ENCODE data around the gene KHDC1. TPM values are rescaled to one million over a fixed set of nuclear protein-coding genes. Genes with fewer than 3 reads are reported as not detected.

The KHDC1 gene
- total and polyA plus RNA-seq, 2 donors (not counting 1 experiment from before 2014, with no cell fraction given) = 2.6 to 3.5 TPM

- DNase-seq = no peak
- Histone ChIP-seq H3K79me2 (ENCODE audit: control insufficient read depth, insufficient read depth, low read length) (no peaks in the 10 kb centered on the region), H3K27ac (ENCODE audit: low read length in 2 of 2) (no peak within 1 kb of the TSS), H3K9ac (ENCODE audit: low read length) (no peak within 1 kb of the TSS), H3K4me2 (replicated peaks; ENCODE audit: low read depth, low read length, poor library complexity, severe bottlenecking) (no peak within 1 kb of the TSS), H2AFZ (ENCODE audit: insufficient read depth, low read depth, low read length, poor library complexity, severe bottlenecking) (no peak within 1 kb of the TSS), H3K27me3 (replicated peaks in 1 of 4; ENCODE audit: control extremely low read depth in 1 of 4, control insufficient read depth in 3 of 4, insufficient read depth in 4 of 4, low read length in 3 of 4) (no peaks in the 10 kb centered on the region), H3K4me3 (ENCODE audit: control extremely low read depth in 1 of 5, extremely low read depth in 1 of 5, insufficient read depth in 1 of 5, low read depth in 2 of 5, low read length in 4 of 5) (no peak within 1 kb of the TSS), H3K9me3 (ENCODE audit: control extremely low read depth in 1 of 3, control insufficient read depth in 2 of 3, insufficient read depth in 1 of 3, low read length in 2 of 3) (no peaks in the 10 kb centered on the region), H3K4me1 (ENCODE audit: control insufficient read depth in 2 of 2, insufficient read depth in 2 of 2, low read length in 2 of 2) (no peaks in the 10 kb centered on the region), H4K20me1 (ENCODE audit: control insufficient read depth, insufficient read depth, low read length, poor library complexity, severe bottlenecking) (no peaks in the 10 kb centered on the region), H3K36me3 (replicated peaks in 1 of 2; ENCODE audit: control extremely low read depth in 1 of 2, control insufficient read depth in 1 of 2, extremely low read depth in 1 of 2, insufficient read depth in 2 of 2, low read length in 1 of 2) (no peaks in the 10 kb centered on the region)
- no peaks in the 10 kb centered on the region for H3K4me1 Mint-ChIP-seq
- no peak within 1 kb of the TSS for H3K27ac Mint-ChIP-seq
- POLR2A ChIA-PET = no interaction called here
- CTCF ChIA-PET = no interaction called here
- H3K4me3 Mint-ChIP-seq = no peak within 1 kb of the TSS
- H3K27me3 Mint-ChIP-seq = no peaks in the 10 kb centered on the region
- no peaks in the 10 kb centered on the region for H3K9me3 Mint-ChIP-seq (ENCODE audit: insufficient read depth)
- intact Hi-C loops (cut with micrococcal nuclease) = no loop called here
- WGBS (ENCODE audit: insufficient coverage) = no CpG with 5 or more reads among the region's 4 CpGs
- ATAC-seq (ENCODE audit: low read depth) = no peak
- TF ChIP-seq CTCF (IDR thresholded peaks at IDR 0.05) (no peak), EZH2 (IDR thresholded peaks at IDR 0.05; ENCODE audit: borderline replicate concordance, insufficient read depth, low read depth, low read length, poor library complexity, severe bottlenecking) (no peak)
Observed at GRCh38 chr6:73225396-73225795, 37.6 kb downstream of the KHDC1 start, which contains the start of gene KHDC1L. TSS of gene KHDC1L (minus strand) at chr6:73225496. CDS start at chr6:73225408, 88 bp downstream.

GRCh38 chr6:73216859-73217258 lies 46.1 kb downstream of the KHDC1 start:
- no peaks in the 10 kb centered on the region for H3K9me3 ChIP-seq (ENCODE audit: control extremely low read depth in 1 of 3, control insufficient read depth in 2 of 3, insufficient read depth in 1 of 3, low read length in 2 of 3)
- H3K4me3 ChIP-seq (ENCODE audit: control extremely low read depth in 1 of 5, extremely low read depth in 1 of 5, insufficient read depth in 1 of 5, low read depth in 2 of 5, low read length in 4 of 5) = no peak overlapping the region
- ATAC-seq (ENCODE audit: low read depth) = no peak
- no peaks in the 10 kb centered on the region for H4K20me1 ChIP-seq (ENCODE audit: control insufficient read depth, insufficient read depth, low read length, poor library complexity, severe bottlenecking)
- no peak overlapping the region for H3K27ac ChIP-seq (ENCODE audit: low read length in 2 of 2)
- Mint-ChIP-seq H3K9me3 (ENCODE audit: insufficient read depth) (peaks cover 2% of the 10 kb centered on the region), H3K27me3 (no peaks in the 10 kb centered on the region), H3K4me1 (no peaks in the 10 kb centered on the region), H3K27ac (no peak overlapping the region), H3K4me3 (no peak overlapping the region)
- H3K4me2 ChIP-seq (replicated peaks; ENCODE audit: low read depth, low read length, poor library complexity, severe bottlenecking) = no peak overlapping the region
- H3K27me3 ChIP-seq (replicated peaks in 1 of 4; ENCODE audit: control extremely low read depth in 1 of 4, control insufficient read depth in 3 of 4, insufficient read depth in 4 of 4, low read length in 3 of 4) = no peaks in the 10 kb centered on the region
- no peaks in the 10 kb centered on the region for H3K79me2 ChIP-seq (ENCODE audit: control insufficient read depth, insufficient read depth, low read length)
- H3K36me3 ChIP-seq (replicated peaks in 1 of 2; ENCODE audit: control extremely low read depth in 1 of 2, control insufficient read depth in 1 of 2, extremely low read depth in 1 of 2, insufficient read depth in 2 of 2, low read length in 1 of 2) = no peaks in the 10 kb centered on the region
- no CpG with 5 or more reads among the region's 2 CpGs for whole genome bisulfite sequencing (ENCODE audit: insufficient coverage)
- POLR2A ChIA-PET = no interaction called here
- TF ChIP-seq CTCF (IDR thresholded peaks at IDR 0.05) = no peak
- no peak for TF ChIP-seq EZH2 (IDR thresholded peaks at IDR 0.05; ENCODE audit: borderline replicate concordance, insufficient read depth, low read depth, low read length, poor library complexity, severe bottlenecking)
- intact Hi-C loops (cut with micrococcal nuclease) = no loop called here
- no peak overlapping the region for H2AFZ ChIP-seq (ENCODE audit: insufficient read depth, low read depth, low read length, poor library complexity, severe bottlenecking)
- no peaks in the 10 kb centered on the region for H3K4me1 ChIP-seq (ENCODE audit: control insufficient read depth in 2 of 2, insufficient read depth in 2 of 2, low read length in 2 of 2)
- CTCF ChIA-PET = no interaction called here
- no peak overlapping the region for H3K9ac ChIP-seq (ENCODE audit: low read length)
- no peak for DNase-seq

All from B cell (primary cell).